OCI-LY1 (cell line): ENCODE data around the gene SLC30A4.

Experiments
- EZH2 ChIP-seq: fragments of 200-600 bp; sonication (generic), shearing (Covaris generic); IDR thresholded peaks from 2 replicates; pipeline ENCODE4 v1.8.0; 2017; ENCODE audit warnings: borderline replicate concordance, mixed run types, mild to moderate bottlenecking, antibody characterized with exemption, low read length, moderate library complexity, mixed read lengths
- TF ChIP-seq, protein P1 (sequence below): fragments of 200-600 bp; sonication (generic), shearing (Covaris generic); IDR thresholded peaks from 2 replicates; pipeline ENCODE4 v1.5.1; 2017; ENCODE audit warnings: mild to moderate bottlenecking, antibody characterized with exemption, low read length, moderate library complexity, mixed read lengths

DNA sequence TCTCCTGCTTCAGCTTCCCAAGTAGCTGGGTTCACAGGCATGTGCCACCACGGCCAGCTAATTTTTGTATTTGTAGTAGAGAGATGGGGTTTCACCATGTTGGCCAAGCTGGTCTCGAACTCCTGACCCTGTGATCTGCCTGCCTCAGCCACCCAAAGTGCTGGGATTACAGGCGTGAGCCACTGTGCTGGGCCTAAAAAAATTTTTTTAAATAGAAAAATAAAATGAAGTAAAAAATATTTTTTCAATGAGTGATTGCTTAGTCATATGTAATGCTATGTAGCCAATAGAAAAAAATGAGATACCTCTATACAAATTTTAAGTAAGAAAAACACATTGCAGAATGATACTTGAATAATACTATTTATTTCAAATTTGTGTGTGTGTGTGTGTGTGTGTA is 27.9 kb upstream of the SLC30A4 start:
- TF ChIP-seq, protein P1, sequence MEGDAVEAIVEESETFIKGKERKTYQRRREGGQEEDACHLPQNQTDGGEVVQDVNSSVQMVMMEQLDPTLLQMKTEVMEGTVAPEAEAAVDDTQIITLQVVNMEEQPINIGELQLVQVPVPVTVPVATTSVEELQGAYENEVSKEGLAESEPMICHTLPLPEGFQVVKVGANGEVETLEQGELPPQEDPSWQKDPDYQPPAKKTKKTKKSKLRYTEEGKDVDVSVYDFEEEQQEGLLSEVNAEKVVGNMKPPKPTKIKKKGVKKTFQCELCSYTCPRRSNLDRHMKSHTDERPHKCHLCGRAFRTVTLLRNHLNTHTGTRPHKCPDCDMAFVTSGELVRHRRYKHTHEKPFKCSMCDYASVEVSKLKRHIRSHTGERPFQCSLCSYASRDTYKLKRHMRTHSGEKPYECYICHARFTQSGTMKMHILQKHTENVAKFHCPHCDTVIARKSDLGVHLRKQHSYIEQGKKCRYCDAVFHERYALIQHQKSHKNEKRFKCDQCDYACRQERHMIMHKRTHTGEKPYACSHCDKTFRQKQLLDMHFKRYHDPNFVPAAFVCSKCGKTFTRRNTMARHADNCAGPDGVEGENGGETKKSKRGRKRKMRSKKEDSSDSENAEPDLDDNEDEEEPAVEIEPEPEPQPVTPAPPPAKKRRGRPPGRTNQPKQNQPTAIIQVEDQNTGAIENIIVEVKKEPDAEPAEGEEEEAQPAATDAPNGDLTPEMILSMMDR, result no peak
- TF ChIP-seq EZH2, result no peak
